Epithelial cell of proximal tubule (primary cell): ENCODE measurements around the gene SRGAP1. TPM values are rescaled to one million over a fixed set of nuclear protein-coding genes. Genes with fewer than 3 reads are reported as not detected.
"Not testable (repeated sequence)": the region's sequence is repeated elsewhere in the genome, so short reads cannot be mapped to it uniquely, and the experiment has no call there.

ENCODE experiments used
- DNase-seq: peaks from one replicate; pipeline ENCODE4 v3.0.0-alpha.2; 2011; ENCODE audit warnings: low read depth
- H3K4me3 ChIP-seq: 2 replicates; pipeline ENCODE4 v1.5.1; 2011; ENCODE audit warnings: low read depth, mild to moderate bottlenecking, low read length
- total RNA-seq: library from RNA; depleted of rRNA; stranded (reverse); fragments of >200 nt; gene quantifications from 2 replicates; pipeline ENCODE4 v1.2.3, GENCODE V29; 2015
- TF ChIP-seq, protein P1 (sequence below): conservative IDR thresholded peaks from 2 replicates; pipeline ENCODE4 v1.5.1; 2012; ENCODE audit warnings: low read depth, mild to moderate bottlenecking, low read length

The SRGAP1 gene
- total RNA-seq, 1 donor from 2014 or later, result 9.4 TPM

DNA sequence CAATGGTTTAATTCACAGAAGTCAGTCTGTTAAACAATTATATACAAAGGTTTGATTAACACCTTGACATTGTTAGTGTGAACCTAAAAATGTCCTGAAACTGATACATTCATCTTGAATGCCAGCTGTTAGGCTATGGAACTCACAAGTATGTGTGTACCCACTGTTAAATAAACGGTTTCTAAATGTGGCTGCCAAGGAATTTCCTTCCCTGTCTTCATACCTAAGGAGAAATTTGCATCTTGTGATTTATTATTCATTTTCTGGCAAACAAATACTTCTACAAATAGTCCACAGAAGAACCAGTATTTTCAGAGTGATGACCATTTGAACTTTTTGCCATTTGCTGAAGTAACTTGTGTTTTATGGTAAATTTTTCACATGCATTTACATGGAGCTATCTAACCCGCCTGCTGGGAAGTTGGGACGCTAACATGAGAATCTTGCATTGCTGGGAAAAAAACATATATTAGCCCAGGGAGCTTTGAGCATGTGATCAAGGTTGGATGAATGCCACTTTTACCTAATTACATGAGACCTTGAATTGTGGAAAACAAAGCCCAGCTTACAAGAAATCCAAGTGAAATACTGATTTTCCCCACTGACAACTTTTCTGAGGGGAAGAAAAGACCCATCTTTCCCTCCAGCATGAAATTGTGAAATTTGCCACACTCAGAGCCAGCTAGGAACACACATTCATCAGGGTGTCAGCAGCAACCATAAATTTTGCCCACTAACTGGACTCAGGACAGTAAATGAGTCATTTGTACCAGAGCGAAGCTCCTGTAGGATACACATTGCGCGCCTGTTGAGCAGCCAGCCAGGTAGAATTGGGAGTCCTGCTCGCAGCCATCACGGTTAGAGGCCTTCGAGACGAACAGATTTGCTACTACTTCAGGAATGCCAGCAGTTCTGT is 259.6 kb downstream of the SRGAP1 start:
- H3K4me3 ChIP-seq, result no peak overlapping the region
- peak; percentile 61 for DNase-seq
- TF ChIP-seq, protein P1, sequence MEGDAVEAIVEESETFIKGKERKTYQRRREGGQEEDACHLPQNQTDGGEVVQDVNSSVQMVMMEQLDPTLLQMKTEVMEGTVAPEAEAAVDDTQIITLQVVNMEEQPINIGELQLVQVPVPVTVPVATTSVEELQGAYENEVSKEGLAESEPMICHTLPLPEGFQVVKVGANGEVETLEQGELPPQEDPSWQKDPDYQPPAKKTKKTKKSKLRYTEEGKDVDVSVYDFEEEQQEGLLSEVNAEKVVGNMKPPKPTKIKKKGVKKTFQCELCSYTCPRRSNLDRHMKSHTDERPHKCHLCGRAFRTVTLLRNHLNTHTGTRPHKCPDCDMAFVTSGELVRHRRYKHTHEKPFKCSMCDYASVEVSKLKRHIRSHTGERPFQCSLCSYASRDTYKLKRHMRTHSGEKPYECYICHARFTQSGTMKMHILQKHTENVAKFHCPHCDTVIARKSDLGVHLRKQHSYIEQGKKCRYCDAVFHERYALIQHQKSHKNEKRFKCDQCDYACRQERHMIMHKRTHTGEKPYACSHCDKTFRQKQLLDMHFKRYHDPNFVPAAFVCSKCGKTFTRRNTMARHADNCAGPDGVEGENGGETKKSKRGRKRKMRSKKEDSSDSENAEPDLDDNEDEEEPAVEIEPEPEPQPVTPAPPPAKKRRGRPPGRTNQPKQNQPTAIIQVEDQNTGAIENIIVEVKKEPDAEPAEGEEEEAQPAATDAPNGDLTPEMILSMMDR, result no peak

DNA sequence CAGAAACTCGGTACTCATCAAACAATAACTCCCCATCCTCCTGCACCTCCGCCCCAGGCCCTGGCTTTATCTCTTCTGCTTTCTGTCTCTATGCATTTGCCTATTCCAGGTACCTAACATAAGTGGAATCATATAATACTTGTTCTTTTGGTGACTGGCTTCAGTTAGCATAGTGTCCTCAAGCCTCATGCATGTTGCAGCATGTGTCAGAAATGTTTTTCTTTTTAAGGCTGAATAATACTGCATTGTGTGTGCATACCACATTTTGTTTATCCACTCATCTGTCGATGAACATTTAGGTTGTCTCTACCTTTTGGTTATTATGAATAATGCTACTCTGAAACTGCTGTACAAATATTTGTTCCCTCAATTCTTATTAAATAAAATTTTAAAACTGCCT is 260.5 kb downstream of the SRGAP1 start:
- no peak overlapping the region for H3K4me3 ChIP-seq
- DNase-seq, result no peak
- TF ChIP-seq, protein P1, result no peak

DNA sequence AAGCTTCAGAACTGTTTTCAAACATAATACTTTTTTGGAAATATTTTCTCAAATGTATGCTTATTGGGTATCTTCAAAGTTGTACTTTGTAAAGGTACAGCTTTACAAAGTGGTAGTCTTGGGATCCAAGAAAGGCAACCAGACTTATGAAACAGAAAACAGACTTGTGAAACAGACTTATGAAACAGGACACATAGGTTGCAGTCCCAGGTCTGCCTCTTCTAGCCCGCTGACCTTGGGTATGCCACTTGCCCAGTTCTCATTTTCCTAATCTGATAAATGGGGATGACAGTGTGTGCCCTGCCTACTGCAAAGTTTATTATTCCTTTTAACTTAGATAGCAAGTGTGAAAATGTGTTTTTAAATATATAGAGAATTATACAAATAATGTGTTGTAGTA is 263.3 kb downstream of the SRGAP1 start:
- H3K4me3 ChIP-seq, result no peak overlapping the region

DNA sequence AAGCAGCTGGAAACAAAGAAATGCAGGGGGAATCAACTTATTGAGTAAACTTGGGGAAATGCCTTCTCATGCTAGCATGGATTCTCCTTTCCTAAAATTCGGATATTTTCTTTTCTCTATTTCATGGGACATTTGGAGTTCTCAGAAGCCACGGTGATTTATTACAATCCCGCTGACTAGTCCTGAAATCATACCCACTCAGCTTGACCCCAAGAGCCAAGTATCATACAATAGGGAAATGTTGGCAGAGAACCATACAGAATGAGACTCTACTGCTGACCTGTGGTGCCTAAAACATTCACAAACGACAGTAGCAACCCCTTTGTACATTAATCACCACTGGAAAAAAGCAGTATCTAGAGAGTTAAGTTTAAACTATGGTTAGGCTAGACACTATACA is 265.2 kb downstream of the SRGAP1 start:
- H3K4me3 ChIP-seq, result no peak overlapping the region
- DNase-seq, result no peak
- TF ChIP-seq, protein P1, result no peak

More for the DNA sequence above, 263.3 kb downstream of the SRGAP1 start:
- TF ChIP-seq, protein P1, result no peak
- DNase-seq, result no peak

DNA sequence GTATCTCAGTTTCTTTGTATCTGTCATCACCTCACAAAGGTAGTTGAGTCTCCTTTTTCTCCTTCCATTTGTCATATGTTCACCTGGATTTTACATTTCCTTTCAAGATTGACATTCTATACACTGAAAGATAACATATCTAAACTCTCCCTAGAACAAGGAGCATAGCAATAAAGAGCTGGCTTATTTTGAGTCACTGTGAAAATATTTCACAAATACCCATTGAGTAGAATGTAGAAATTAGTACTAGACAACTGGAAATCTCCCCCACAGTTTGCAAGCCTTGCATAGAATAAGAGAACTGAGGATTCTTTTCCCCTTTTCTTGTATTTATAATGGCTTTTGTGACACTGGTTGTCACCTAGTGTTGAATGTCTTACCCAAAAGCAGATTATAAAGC is 266.4 kb downstream of the SRGAP1 start:
- DNase-seq, result no peak
- no peak overlapping the region for H3K4me3 ChIP-seq
- TF ChIP-seq, protein P1, result no peak

DNA sequence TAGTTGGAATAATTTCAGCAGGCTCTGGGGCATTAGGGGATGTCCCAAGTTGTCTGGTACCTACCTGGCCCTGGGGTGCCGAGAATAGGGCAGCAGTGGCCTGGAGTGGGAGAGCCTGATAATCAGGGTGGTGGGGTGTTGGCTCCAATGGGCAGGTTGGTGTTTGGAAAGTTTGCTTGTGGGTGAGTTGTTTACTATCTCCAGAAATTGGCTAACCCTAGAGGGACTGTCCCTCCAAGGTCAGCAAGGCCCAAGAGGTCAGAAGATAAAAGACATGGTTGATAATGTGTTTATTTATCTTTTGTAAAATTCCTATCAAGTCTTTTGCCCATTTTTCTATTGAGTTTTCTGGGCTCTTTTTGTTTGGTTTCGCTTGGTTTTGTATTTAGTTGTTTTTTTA is 272.5 kb downstream of the SRGAP1 start:
- no peak for DNase-seq
- TF ChIP-seq, protein P1, result no peak
- H3K4me3 ChIP-seq, result no peak overlapping the region

DNA sequence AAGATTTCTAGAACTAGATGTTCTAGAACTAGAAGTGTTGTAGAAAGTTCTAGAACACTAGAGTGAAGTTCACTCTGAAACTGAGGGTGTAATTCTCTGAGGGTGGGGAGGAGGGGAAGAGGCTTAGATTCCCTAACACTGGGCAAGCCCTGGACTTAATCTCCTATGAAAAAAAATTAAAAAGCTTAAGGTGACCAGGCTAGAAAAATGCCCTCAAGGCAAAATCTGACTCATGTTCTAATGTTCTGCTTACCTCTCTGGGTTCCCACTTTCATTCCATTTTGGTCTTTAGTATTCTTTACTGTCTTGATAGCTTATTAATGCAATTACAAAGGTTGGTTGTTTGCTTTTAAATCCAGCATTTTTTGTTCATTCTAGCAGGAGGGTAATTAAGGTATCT is 276.1 kb downstream of the SRGAP1 start:
- DNase-seq, result no peak
- no peak overlapping the region for H3K4me3 ChIP-seq
- TF ChIP-seq, protein P1, result no peak

DNA sequence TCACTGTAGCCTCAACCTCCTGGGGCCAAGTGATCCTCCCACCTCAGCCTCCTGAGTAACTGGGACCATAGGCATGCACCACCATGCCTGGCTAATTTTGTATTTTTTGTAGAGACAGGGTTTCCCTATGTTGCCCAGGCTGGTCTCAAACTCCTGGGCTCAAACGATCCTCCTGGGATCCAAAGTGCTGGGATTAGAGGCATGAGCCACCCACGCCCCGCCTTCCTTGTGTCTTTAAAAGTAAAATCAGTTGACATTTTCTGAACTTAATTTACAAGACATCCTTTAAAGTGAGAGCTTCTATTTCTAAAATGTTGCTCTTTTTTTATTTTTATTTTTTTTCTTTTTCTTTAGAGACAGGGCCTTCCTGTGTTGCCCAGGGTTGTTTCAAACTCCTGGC is 276.6 kb downstream of the SRGAP1 start:
- not testable (repeated sequence) for DNase-seq, H3K4me3 ChIP-seq
